Measurements from ENCODE around the gene CFD.
A peak's percentile ranks its signal among the peaks of the same experiment; 100 is the strongest.

The CFD gene

DNA sequence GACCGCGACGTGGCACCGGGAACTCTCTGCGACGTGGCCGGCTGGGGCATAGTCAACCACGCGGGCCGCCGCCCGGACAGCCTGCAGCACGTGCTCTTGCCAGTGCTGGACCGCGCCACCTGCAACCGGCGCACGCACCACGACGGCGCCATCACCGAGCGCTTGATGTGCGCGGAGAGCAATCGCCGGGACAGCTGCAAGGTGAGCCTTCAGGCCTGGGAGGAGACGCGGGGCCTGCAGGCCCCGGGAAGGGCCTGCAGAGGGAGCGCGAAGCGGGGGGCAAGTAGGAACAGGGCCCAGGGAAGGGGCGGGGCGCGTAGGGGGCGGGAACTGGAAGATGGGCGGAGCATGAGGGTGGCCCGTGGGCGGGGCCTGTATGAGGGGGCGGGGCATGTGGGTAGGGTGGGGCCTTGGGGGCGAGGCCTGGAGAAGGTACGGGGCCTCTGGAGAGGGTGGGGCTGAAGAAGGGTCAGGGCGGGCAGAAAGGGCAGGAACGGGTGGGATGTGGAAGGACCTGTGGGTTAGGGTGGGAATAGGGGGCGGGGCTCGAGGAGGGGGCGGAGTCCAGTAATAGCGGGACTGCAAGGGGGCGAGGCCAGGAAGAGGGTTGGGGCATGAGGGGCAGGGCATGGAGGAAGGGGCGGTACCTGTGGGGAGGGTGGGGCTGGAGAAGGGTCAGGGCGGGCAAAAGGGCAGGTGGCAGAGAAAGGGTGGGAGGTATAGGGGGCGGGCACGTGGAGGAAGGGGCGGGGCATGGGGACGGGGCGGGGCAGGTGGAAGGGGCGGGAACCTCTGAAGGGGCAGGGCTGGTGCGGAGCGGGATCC lies 2.5 kb downstream of the CFD start:
- Histone ChIP-seq H3K4me1 (ENCODE audit: control insufficient read depth, insufficient read depth, low read length) (no peaks in the 10 kb centered on the region), H3K27ac (ENCODE audit: extremely low read depth, low read depth, low read length) (no peak overlapping the region), H3K4me3 (ENCODE audit: low read depth, low read length) (no peak overlapping the region), H3K9me3 (ENCODE audit: control insufficient read depth, insufficient read depth, low read depth, low read length) (no peaks in the 10 kb centered on the region), H3K36me3 (ENCODE audit: control insufficient read depth in 2 of 2, insufficient read depth in 1 of 2, low read length in 2 of 2) (no peaks in the 10 kb centered on the region)
- TF ChIP-seq SETDB1 (IDR thresholded peaks at IDR 0.05; ENCODE audit: insufficient read length, low read length) = no peak
- TF ChIP-seq ZNF132 (tag by site-specific recombination; IDR thresholded peaks at IDR 0.05; ENCODE audit: borderline replicate concordance) = no peak
- TF ChIP-seq KLF10 (tag by site-specific recombination; IDR thresholded peaks at IDR 0.05) = peak; percentile 17; the same call in 1 of the 2 replicates
- no peak for TF ChIP-seq ZBTB26 (tag by site-specific recombination; optimal IDR thresholded peaks at IDR 0.05)
- peak; percentile 77 for TF ChIP-seq KLF1 (tag by site-specific recombination; IDR thresholded peaks at IDR 0.05)
- TF ChIP-seq ZNF26 (tag by site-specific recombination; IDR thresholded peaks at IDR 0.05) = no peak
- TF ChIP-seq ZNF335 (tag by site-specific recombination; conservative IDR thresholded peaks at IDR 0.05) = no peak
- no peak for TF ChIP-seq ZNF518A (tag by site-specific recombination; conservative IDR thresholded peaks at IDR 0.05; ENCODE audit: low read depth)
- TF ChIP-seq SP2 (tag by site-specific recombination; IDR thresholded peaks at IDR 0.05) = peak; percentile 47
- TF ChIP-seq, protein P1, sequence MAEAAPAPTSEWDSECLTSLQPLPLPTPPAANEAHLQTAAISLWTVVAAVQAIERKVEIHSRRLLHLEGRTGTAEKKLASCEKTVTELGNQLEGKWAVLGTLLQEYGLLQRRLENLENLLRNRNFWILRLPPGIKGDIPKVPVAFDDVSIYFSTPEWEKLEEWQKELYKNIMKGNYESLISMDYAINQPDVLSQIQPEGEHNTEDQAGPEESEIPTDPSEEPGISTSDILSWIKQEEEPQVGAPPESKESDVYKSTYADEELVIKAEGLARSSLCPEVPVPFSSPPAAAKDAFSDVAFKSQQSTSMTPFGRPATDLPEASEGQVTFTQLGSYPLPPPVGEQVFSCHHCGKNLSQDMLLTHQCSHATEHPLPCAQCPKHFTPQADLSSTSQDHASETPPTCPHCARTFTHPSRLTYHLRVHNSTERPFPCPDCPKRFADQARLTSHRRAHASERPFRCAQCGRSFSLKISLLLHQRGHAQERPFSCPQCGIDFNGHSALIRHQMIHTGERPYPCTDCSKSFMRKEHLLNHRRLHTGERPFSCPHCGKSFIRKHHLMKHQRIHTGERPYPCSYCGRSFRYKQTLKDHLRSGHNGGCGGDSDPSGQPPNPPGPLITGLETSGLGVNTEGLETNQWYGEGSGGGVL (tag by site-specific recombination; IDR thresholded peaks at IDR 0.05) = no peak
- no peak for TF ChIP-seq ZNF76 (tag by site-specific recombination; IDR thresholded peaks at IDR 0.05; ENCODE audit: borderline replicate concordance, low read depth)
- TF ChIP-seq ZBTB44 (tag by site-specific recombination; IDR thresholded peaks at IDR 0.05) = peak; percentile 47; the same call in 1 of the 2 replicates
- no peak for TF ChIP-seq ZNF530 (tag by site-specific recombination; IDR thresholded peaks at IDR 0.05; ENCODE audit: low read depth)
- TF ChIP-seq ZNF2 (tag by site-specific recombination; IDR thresholded peaks at IDR 0.05) = no peak
- no peak for TF ChIP-seq ZNF157 (tag by site-specific recombination; IDR thresholded peaks at IDR 0.05)
- TF ChIP-seq ZFP69B (tag by site-specific recombination; IDR thresholded peaks at IDR 0.05) = no peak
- TF ChIP-seq SP3 (tag by site-specific recombination; IDR thresholded peaks at IDR 0.05) = 0 out of 2 replicates have a peak, but pooled peaks have one; percentile 17
- TF ChIP-seq ZNF514 (tag by site-specific recombination; IDR thresholded peaks at IDR 0.05) = no peak
- TF ChIP-seq ZNF223 (tag by site-specific recombination; IDR thresholded peaks at IDR 0.05) = no peak
- no peak for TF ChIP-seq ZNF548 (tag by site-specific recombination; IDR thresholded peaks at IDR 0.05)
- TF ChIP-seq KLF9 (tag by site-specific recombination; IDR thresholded peaks at IDR 0.05; ENCODE audit: low read depth) = peak; percentile 10; the same call in 1 of the 2 replicates
- TF ChIP-seq ZNF211 (tag by site-specific recombination; IDR thresholded peaks at IDR 0.05; ENCODE audit: low read depth) = no peak
- no peak for TF ChIP-seq ZNF311 (tag by site-specific recombination; IDR thresholded peaks at IDR 0.05; ENCODE audit: borderline replicate concordance)
- TF ChIP-seq EGR2 (tag by site-specific recombination; IDR thresholded peaks at IDR 0.05; ENCODE audit: low read depth) = 0 out of 2 replicates have a peak, but pooled peaks have one; percentile 8
- no peak for TF ChIP-seq ZBTB48 (tag by site-specific recombination; IDR thresholded peaks at IDR 0.05)
- TF ChIP-seq SCRT1 (tag by site-specific recombination; IDR thresholded peaks at IDR 0.05; ENCODE audit: borderline replicate concordance) = no peak
- ChIA-PET POLR2A (interaction anchor here (0.7 kb wide), 1 partner anchor 16 kb away, joined by 3 read pairs; no protein-coding TSS in a partner anchor), CTCF (interaction anchor here (0.6 to 1.0 kb wide), 2 partner anchors 11 to 59 kb away, joined by 3 read pairs; no protein-coding TSS in a partner anchor)
